GM21786 (cell line): ENCODE results near the gene VPS26B.

ENCODE experiments used
- ATAC-seq: cut with Tn5 transposase; IDR thresholded peaks from one replicate; pipeline ENCODE4 v1.9.1; 2021; ENCODE audit not compliant: unreplicated experiment

Gene VPS26B

DNA sequence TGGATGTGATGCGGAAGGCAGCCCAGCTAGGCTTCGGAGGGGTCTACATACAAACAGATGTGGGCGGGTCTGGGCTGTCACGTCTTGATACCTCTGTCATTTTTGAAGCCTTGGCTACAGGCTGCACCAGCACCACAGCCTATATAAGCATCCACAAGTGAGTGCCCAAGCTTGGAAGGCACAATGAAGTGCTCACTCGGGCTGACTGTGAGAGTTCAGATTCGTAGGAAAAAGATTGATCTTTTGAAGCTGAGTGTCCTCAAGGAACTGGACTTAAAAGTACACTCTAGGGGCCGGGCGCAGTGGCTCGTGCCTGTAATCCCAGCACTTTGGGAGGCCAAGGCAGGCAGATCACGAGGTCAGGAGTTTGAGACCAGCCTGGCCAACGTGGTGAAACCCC lies 32.6 kb downstream of the VPS26B start:
- ATAC-seq = no peak

DNA sequence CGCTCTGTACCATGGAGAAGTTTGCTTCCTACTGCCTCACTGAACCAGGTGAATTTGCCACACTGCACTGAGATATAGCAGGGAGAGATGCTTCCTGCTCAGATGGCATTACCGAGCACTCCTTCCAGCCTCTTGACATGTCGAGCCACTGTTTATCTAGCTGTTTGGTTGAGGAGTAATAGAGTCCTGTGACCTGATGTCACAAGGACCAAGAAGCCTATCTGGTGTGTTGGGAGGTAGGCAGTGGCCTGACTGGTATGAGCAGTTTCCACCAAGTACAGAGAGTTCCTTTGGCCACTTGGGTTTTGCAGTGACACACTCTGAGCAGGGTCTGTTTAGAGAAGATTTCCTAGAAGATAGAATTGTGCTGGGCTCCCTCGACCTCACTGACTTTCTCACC lies 34.1 kb downstream of the VPS26B start:
- ATAC-seq = no peak

DNA sequence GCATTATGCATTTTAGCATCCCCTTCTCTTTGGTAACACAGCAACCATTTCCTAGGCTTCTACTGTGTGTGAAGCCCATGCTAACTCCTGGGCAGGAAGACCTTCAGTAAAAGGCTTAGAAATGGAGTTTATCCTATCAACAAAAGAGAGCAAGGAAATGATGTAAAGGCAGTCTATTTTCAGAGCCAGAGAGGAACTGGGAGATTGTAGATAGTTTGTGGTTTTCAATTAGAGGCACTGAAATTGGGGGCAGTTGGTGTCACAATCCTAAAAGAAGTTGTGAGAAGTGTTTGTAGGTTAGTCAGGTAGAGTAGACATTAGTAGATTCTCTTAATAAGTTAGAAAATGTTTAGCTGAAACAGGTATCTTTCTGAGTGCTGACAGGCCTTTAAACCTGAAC lies 36.0 kb downstream of the VPS26B start:
- ATAC-seq = no peak

DNA sequence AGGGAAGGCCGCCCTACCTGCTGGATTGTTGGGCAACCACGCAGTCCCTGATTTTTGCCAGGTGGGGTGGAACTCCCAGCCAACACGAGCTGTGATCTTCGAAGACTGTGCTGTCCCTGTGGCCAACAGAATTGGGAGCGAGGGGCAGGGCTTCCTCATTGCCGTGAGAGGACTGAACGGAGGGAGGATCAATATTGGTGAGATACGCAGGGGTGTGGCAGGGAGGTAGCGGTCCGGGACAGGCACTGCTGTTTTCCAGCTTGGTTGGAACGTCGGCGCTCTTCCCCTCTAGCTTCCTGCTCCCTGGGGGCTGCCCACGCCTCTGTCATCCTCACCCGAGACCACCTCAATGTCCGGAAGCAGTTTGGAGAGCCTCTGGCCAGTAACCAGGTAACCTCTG lies 36.5 kb downstream of the VPS26B start:
- no peak for ATAC-seq

- ATAC-seq = no peak
Measured at GRCh38 chr11:134261626-134262488, 37.4 kb downstream of the VPS26B start.

DNA sequence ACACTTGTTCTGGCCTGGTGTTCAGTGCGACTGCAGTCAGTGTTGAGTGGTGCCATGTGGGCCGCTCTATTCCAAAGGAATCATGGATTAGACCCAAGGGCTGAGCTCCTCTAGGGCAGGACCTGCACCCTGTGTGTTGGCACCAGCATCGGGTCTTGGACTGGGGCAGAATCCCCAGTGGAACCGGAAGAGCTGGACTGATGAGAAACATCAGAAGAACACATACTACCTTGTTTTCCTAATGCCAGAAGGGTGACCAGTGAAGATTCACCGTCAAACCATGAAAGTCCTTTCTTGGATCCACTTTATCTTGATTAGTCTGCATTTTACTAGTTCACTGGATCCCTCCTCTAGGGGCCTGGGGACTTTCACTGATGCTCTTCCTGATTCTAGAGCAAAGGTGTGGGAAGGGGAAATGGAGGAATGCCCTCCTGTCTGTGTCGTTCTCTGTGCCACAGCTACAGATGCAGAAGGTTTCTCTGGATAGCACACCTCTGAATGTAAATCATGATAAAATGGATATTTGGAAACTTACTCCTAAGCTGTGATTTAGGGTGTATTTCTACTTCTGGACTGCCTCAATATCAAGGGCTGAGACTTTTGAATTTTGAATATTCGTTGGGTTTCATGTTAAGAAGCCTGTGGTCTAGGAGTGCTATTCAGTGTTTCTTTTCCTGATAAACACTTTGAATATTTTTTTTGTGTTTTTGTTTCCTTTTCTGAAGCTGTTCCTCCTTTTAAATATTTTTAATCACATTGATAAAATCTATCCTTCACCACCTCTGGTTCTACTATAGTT lies 40.7 kb downstream of the VPS26B start:
- ATAC-seq = no peak

- no peak for ATAC-seq
Measured at GRCh38 chr11:134266440-134266839, 42.0 kb downstream of the VPS26B start.

GRCh38 chr11:134266841-134267251 lies 42.4 kb downstream of the VPS26B start:
- no peak for ATAC-seq

DNA sequence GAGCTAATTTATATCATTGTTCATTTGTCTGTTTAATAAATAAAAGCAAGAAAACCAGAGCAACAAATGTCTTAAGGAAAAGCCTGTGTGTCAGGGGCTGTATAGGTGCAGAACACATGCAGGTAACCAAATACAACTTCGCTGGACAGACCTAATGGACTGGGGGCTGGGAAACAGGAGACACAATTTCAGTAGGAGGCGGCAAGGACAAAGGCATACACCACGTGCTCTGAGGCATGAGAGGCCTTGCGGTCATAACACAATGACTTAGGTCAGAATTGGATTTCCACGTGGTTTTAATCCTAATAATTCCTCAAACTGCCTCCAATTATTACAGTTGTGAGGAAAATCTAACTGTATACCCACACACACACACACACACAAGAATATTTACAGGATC lies 43.0 kb downstream of the VPS26B start:
- no peak for ATAC-seq

DNA sequence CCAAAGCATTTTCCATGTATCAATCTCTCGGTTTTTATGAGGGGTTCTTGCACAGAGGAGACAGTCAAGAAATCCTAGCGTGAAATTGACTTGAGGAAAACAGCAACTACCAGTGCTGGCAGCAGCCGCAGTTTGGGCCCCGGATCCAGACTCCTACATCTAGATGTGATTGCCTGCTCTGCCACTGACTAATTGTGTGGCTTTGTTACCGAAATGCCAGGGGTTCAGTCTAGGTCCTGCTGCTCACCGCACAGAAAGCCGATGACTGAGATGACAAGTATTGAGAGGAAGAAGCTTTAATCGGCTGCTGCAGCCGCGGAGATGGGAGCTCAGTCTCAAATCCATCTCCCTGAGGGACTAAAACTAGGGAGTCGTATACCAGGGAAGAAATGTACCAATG lies 43.5 kb downstream of the VPS26B start:
- no peak for ATAC-seq

GRCh38 chr11:134270250-134270714 lies 45.8 kb downstream of the VPS26B start:
- no peak for ATAC-seq

- ATAC-seq = no peak
Measured at GRCh38 chr11:134271978-134272377, 47.5 kb downstream of the VPS26B start.

DNA sequence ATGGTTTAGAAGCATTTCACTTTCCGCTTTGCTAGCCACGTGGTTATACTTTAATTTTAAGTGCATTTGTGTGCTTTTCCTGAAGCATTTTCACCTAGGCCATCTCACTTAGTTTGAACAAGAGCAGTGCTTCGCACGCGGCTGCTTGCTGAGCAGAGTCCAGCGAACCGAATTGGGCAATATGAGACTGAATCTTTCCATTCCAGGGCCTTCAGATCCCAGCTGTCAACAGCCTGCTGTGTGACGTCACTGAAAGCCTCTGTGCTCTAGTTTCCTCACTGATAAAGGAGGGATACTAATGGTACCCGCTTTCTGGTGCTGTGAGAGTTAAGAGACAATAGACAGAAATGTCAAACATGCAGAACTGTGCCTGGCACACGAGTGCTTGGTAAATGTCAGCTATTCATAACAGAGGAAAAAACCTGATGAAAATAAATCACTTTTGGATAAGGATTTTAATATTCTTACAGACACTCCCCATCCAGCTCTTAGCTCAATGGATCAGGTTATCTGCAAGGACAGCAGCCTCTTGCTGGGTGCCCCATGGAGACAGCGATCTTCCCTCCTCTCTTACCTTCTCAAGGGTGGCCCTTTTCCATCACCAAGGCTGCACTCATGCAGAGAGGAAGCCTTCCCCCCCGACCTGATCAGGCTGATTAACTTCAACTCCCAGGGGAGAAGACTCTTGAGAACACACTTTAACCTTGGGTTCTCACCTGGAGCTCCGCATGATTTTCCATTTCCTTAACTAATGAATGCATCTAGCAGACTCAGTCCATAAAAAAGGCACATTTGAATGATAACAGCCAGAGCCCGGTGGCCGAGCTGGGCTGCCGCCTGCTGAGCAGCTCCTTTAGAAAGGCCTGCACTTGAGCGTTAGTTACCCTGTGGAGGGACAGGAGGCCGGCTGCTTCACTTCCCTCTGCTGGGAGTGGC lies 48.2 kb downstream of the VPS26B start:
- no peak for ATAC-seq

DNA sequence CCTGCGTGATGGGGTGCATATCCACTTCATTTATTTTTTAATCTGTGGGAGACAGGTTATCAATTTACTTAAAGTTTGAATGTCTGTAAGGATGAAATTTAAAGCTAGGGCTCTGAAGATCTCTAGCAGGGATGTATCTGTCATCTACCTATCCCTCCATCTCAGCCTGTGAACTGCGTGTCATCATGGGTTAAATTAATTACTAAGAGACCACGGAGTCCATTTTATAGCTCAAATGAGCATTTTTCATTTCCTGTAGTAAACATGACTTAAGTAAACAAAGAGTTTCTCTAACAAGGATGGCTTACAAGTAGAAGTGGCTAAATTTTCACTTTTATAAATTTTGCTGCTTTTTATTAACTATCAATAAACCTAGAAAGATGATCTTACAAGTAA lies 48.8 kb downstream of the VPS26B start:
- no peak for ATAC-seq

DNA sequence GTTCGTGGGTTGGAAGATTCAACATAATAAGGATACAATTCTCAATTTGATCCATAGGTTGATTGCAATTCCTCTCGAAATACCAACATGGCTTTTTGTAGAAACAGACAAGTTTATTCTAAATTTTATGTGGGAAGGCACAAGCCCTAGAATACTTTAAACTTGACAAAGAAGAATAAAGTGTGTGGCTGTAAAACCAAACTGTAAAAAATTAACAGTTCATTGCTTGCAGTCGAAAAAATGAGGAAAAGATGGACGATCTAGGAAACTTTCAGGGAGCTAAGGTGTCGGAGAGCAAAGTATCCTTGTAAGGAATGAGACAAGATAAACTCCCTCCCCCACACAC lies 50.7 kb downstream of the VPS26B start:
- no peak for ATAC-seq

GRCh38 chr11:134275534-134276395 lies 51.3 kb downstream of the VPS26B start, which contains the start of gene GLB1L3:
TSS of gene GLB1L3 (plus strand) at chr11:134276379. CDS start at chr11:134276741, 362 bp downstream.
- no peak for ATAC-seq

DNA sequence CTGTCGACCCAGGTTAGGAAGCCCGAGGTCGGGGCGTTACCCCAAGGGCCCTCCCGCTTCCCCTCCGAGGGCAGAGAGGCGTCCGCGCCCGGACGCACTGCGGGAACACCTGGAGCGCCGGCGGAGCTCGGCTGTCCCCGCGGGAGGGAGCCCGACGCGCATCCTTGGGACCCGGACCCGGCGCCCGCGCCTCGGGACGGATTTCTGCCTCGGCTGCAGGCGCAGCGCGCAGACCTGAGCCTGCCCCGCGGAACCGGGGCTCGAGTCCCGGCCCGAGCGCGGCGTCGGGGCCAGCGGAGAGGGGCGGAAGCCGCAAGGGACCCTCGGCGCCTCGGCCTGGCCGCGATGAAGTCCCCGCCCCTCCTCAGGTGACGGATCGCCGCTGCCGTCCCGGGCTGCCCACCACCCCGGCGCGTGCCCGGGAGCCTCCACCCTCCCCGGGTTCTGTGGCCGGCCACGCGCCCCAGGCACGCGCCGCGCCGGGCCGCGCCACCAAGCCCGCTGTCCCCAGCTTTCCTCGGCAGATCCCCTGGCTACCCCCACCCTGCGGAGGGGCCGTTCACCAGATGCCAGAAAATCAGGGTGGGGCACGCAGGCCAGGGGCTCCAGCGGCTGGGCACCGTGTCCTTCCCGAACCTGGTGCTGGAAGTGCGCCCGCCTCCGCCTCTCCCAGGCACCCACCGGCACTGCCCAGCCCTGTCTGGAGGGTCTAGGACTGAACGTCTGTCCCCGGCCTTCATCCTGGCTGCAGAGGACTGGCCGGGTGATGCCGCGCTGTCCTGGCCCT lies 52.1 kb downstream of the VPS26B start:
- no peak for ATAC-seq

DNA sequence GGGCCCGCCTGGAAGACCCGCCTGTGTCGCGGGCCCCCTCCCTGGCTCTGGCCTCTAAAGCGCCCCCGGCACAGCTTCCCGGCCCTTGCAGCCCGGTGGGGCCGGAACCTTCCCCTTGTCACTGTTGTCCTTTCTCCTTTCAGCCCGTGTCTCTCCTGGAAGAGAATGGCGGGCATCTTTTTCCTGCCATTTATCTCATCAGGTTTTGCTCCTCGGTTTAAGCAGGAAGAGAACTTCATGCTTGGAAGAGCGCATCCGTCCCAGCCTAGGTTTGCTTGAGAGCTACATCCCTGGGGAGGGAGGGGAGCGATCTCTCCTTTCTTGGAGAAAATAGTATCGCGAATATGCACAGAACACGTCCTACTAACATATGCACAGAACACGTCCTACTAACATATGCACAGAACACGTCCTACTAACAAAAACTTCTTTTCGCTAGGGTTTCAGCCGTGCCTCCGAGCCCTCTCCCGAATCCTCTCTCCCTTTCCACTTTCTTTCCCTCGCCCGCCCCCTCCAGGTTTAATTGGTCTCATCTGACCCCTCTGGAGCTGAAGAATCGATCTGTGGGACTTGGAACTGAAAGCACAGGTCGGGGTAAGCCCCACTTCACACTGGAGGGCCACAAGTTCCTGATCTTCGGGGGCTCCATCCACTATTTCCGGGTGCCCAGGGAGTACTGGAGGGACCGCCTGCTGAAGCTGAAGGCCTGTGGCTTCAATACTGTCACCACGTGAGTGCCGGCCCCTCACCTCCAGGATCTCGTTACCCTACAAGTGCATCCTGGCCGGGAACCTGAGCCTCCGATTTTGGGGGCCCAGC lies 52.9 kb downstream of the VPS26B start:
- ATAC-seq = no peak
